Mammary epithelial cell (primary cell): Measurements from ENCODE around the gene SERPINE2.

Source experiments
- EZH2 ChIP-seq: IDR thresholded peaks from 2 replicates; pipeline ENCODE4 v1.6.1; 2012; ENCODE audit warnings: low read length, inconsistent platforms, borderline replicate concordance
- TF ChIP-seq, protein P1 (sequence below), 2 donors: IDR thresholded peaks in 1 of 2; conservative IDR thresholded peaks in 1 of 2; 2 replicates each; pipeline ENCODE4 v1.5.1; 2011 to 2012; ENCODE audit warnings: inconsistent platforms in 2 of 2, low read length in 2 of 2, mild to moderate bottlenecking in 2 of 2, control low read depth in 1 of 2, low read depth in 1 of 2; ENCODE audit not compliant: insufficient read depth in 1 of 2; ENCODE audit errors: extremely low read depth in 1 of 2

DNA sequence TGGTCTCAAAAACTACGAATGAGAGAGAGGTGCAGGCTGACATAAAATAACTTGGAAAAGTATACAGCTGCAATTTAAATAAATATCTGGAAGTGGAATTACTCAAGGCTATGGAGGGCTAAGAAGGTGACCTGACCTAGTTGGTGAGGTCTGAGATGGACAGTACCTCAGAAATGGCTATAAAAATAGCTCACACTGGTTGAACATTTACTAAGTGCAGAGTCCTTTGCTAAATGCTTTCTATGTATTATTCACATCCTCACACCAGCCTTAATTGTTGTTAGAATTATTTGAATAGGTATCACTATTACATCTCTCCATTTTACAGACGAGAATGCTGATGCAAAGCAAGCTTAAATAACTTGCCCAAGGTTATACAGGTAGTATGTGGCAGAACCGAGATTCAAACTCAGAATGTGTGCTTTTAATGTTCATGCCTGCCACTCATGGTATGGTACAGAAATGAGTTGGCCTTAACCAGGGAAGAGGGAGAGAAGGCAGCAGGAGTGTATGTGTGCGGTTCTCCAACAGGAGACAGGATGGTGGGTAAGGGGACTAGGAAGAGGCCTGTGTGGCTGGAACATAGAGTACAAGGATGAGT lies 44.4 kb downstream of the SERPINE2 start:
- TF ChIP-seq EZH2 = no peak
- TF ChIP-seq, protein P1, sequence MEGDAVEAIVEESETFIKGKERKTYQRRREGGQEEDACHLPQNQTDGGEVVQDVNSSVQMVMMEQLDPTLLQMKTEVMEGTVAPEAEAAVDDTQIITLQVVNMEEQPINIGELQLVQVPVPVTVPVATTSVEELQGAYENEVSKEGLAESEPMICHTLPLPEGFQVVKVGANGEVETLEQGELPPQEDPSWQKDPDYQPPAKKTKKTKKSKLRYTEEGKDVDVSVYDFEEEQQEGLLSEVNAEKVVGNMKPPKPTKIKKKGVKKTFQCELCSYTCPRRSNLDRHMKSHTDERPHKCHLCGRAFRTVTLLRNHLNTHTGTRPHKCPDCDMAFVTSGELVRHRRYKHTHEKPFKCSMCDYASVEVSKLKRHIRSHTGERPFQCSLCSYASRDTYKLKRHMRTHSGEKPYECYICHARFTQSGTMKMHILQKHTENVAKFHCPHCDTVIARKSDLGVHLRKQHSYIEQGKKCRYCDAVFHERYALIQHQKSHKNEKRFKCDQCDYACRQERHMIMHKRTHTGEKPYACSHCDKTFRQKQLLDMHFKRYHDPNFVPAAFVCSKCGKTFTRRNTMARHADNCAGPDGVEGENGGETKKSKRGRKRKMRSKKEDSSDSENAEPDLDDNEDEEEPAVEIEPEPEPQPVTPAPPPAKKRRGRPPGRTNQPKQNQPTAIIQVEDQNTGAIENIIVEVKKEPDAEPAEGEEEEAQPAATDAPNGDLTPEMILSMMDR (conservative IDR thresholded peaks at IDR 0.05 in 1 of 2, IDR thresholded peaks at IDR 0.05 in 1 of 2; ENCODE audit: extremely low read depth in 1 of 2, insufficient read depth in 1 of 2, low read depth in 1 of 2, low read length in 2 of 2) = no peak
